GM12801 (cell line): Measurements from ENCODE around the gene OLFML3.

Experiments
- TF ChIP-seq, protein P1 (sequence below): IDR thresholded peaks from one replicate; pipeline ENCODE4 v1.5.1; 2011; ENCODE audit warnings: control low read depth; ENCODE audit not compliant: insufficient read length; ENCODE audit errors: extremely low read depth

The OLFML3 gene

DNA sequence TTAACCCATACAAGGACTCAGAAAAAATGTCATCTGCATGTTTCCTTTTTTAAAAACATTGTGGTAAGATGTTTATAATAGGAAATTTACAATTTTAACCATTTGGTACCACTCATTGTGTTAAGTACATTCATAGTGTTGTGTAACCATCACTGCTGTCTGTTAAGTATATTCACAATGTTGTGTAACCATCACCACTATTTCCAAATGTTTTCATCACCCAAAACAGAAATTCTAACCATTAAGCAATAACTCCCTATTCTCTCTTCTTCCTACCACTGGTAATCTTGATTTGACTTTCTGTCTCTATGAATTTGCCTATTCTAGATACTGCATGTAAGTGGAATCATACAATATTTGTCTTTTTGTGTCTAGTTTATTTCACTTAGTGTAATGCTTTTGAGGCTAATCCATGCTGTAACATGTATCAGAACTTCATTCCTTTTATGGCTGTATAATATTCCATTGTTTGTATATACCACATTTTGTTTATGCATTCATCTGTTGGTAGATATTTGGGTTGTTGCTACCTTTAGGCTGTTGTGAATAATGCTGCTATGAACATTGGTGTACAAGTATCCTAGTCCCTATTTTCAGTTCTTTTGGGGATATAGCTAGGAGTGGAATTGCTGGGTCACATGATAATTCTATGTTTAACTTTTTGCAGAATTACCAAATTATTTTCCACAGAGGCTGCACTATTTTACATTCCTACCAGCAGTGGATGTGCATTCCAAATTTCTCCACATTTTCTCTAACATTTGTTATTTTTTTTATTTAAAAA, 36.1 kb upstream of the OLFML3 start:
- TF ChIP-seq, protein P1, sequence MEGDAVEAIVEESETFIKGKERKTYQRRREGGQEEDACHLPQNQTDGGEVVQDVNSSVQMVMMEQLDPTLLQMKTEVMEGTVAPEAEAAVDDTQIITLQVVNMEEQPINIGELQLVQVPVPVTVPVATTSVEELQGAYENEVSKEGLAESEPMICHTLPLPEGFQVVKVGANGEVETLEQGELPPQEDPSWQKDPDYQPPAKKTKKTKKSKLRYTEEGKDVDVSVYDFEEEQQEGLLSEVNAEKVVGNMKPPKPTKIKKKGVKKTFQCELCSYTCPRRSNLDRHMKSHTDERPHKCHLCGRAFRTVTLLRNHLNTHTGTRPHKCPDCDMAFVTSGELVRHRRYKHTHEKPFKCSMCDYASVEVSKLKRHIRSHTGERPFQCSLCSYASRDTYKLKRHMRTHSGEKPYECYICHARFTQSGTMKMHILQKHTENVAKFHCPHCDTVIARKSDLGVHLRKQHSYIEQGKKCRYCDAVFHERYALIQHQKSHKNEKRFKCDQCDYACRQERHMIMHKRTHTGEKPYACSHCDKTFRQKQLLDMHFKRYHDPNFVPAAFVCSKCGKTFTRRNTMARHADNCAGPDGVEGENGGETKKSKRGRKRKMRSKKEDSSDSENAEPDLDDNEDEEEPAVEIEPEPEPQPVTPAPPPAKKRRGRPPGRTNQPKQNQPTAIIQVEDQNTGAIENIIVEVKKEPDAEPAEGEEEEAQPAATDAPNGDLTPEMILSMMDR, result no peak

DNA sequence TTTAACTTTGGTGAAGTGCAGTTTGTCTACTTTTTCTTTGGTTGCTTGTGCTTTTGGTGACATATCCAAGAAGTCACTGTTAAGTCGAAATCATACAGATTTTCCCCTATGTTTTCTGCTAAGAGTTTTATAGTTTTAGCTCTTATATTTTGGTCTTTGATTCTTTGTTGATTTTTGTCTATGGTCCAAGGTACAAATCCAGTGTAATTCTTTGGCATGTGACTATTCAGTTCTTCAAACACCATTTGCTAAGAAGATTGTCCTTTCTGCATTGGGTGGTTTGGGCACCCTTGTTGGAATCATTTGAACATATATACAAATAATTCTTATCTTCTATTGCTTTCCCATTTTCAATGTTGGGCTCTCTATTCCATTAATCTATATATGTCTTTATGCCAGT, 33.9 kb upstream of the OLFML3 start:
- TF ChIP-seq, protein P1, result no peak

DNA sequence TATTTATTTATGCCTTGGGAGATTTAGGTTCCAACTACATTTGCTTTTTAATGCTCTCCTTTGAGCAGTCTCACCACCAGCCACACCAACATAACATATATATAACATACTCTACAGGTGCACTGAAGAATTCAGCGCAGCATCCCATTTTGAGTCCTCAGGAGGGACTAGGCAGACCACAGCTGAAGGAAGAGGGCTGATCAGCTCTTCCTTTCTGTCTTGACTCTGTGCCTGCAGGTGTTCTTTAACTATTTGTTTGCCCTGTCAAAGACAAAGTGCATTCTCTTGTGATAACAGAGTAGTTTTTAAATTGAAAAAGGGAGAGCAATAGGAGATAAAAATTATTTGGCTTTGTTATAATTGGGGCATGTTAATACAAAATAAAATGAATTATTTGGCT, 33.2 kb upstream of the OLFML3 start:
- TF ChIP-seq, protein P1, result no peak

DNA sequence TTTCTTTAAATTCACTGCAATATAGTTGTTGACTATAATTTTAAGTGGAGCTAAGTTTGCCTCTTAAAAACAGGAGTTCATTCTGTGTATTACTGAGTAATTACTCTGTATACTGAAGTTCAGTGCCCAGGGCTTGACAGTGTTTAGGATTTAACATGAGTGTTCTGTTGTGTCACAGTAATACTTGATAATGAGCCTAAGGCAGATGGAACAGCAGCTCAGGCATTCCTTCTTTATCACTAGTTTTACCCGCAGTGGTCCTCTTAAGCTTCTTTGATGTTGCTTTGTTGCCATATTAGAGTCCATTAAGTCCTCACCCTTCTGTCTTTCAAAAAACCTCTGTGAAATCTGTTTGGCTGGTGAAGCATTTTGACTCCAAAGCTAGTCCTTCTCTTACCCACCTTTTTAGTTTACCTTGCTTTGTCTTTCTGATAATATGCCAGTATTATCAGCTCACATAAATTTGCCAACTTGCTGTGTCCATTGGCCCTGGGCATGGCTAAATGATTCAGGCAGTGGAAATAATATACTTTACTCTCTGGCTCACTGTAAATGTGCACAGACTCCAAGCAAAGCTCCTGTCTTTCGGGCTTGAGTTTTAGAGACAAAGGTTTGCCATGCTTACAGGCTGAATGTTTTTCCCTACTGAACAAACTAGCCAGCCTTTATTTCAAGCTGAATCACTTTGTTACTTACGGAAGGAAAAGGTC, 32.4 kb upstream of the OLFML3 start:
- TF ChIP-seq, protein P1, result no peak

DNA sequence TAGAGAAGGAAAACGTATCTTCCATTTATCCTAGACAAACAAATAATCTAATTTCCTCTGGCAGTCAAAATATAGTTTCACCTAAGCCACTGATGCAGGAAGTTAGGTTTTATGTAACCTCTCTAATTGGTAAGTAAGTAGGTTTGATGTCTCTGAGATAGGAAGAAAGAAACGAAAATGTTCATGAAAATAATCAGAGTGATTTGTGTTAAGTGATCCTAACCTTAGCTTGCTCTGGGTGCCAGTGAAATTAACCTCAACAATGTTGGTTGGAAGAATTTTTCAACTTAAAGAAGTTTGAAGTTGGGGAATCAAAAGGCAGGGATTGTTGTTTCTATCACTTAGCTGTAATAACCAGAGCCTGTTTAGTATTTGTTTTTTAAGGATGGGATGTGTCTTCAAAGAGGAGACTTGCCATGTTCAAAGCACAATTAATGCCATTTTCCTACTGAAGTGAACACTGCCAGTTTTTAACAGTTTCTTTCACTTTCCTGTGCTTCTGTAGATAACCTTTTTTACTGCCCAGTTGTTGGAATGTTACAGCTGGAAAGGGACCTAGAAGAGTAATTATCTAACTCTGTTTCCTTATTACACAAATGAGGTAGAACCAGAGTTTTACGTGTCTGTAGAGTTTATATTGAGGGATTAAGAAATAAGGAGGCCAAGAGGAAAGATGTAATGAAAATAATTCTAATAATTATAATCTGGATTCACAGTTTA, 31.7 kb upstream of the OLFML3 start:
- TF ChIP-seq, protein P1, result no peak

DNA sequence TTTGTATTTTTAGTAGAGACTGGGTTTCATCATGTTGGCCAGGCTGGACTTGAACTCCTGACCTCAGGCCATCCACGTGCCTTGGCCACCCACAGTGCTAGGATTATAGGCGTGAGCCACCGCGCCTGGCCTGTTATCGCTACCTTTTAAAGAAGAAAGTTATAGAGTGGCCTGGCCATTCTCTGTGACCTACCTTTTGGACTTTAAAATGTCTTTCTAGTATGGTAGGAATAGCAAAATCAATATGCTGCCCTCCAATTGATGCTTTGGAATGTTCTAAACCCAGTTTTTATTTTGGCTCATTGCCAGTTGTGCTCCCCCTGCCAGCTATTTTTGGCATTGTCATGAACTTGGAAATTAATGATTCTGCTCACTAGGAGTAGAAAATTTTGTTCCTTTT, 30.3 kb upstream of the OLFML3 start:
- TF ChIP-seq, protein P1, result no peak

DNA sequence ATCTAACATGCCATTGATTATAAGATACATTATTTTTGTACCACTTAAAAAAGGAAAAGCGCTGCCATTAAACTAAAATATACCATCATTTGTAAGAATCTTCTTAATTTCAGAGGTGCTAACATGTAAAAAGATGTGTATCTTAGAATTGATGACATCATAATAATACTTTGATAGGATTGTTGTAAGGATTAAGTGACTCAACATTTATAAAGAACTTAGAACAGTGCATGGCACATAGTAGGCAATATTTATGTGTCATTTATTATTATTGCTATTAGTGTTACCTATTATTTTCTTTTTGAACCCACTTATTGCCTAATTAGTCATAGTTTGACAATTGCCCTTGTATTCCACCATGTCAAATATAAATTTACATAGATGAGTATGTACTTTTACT, 28.4 kb upstream of the OLFML3 start:
- TF ChIP-seq, protein P1, result no peak
